RCC 7860 (cell line): Measurements from ENCODE around the gene PCDHB10.
"Not testable (repeated sequence)": the region's sequence is repeated elsewhere in the genome, so short reads cannot be mapped to it uniquely, and the experiment has no call there.

Experiments used
- DNase-seq: peaks from one replicate; pipeline ENCODE4 v3.0.0-alpha.2; 2015; ENCODE audit warnings: low spot score
- FAIRE-seq: peaks from 2 replicates; lab custom pipeline; 2012; peaks lifted over from hg19 to GRCh38; lab: Jason Lieb, UNC

The PCDHB10 gene

DNA sequence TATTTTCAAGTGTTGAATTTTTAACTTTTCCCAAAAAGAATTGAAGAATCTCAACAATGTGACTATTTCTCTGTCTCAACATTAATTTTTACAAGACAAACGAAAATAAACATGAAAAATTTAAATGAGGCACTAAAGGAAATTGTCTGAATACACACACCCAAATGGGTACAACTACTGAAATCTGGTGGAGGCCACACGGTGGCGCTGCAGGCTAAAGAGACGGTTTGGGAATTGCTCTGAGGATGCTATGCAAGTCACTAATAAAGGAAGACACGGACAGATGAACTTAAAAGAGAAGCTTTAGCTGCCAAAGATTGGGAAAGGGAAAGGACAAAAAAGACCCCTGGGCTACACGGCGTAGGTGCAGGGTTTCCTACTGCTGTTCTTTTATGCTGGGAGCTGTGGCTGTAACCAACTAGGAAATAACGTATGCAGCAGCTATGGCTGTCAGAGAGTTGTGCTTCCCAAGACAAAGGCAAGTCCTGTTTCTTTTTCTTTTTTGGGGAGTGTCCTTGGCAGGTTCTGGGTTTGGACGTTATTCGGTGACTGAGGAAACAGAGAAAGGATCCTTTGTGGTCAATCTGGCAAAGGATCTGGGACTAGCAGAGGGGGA is at the start of gene PCDHB10:
TSS of gene PCDHB10 (plus strand) at position 244 of the 616 bp plus-strand sequence. CDS start at position 444, 200 bp downstream.
- FAIRE-seq (no peak), DNase-seq (no peak)

- FAIRE-seq (no peak), DNase-seq (no peak)
Observed at GRCh38 chr5:141149812-141150211, 42.3 kb upstream of the PCDHB10 start, which contains the start of gene PCDHB6. TSS of gene PCDHB6 (plus strand) at chr5:141150057. CDS start at chr5:141150258, 201 bp downstream.

DNA sequence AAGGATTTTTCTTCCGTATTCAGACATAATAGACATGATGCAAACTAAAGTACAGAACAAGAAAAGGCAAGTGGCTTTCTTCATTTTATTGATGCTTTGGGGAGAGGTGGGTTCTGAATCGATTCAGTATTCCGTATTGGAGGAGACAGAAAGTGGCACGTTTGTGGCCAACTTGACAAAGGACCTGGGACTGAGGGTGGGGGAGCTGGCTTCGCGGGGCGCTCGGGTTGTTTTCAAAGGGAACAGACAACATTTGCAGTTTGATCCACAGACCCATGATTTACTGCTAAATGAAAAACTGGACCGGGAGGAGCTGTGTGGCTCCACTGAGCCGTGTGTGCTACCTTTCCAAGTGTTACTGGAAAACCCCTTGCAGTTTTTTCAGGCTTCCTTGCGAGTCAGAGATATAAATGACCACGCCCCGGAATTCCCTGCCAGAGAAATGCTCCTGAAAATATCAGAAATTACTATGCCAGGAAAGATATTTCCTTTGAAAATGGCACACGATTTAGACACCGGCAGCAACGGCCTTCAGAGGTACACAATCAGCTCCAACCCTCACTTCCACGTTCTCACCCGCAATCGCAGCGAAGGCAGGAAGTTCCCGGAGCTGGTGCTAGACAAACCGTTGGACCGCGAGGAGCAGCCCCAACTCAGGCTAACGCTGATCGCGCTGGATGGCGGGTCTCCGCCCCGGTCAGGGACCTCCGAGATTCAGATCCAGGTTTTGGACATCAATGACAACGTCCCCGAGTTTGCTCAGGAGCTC is 41.7 kb upstream of the PCDHB10 start:
- DNase-seq: no peak
- FAIRE-seq: no peak

DNA sequence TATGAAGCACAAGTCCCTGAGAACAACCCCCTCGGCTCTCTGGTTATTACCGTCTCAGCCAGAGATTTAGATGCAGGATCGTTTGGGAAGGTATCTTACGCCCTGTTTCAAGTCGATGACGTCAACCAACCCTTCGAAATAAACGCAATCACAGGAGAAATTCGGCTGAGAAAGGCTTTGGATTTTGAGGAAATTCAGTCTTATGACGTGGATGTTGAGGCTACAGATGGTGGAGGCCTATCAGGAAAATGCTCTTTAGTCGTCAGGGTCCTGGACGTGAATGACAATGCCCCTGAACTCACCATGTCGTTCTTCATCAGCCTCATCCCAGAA is 41.2 kb upstream of the PCDHB10 start:
- DNase-seq: no peak
- no peak for FAIRE-seq

GRCh38 chr5:141151632-141152031 is 40.5 kb upstream of the PCDHB10 start:
- not testable (repeated sequence) for DNase-seq, FAIRE-seq

- not testable (repeated sequence) for DNase-seq, FAIRE-seq
Observed at GRCh38 chr5:141152096-141152495, 40.1 kb upstream of the PCDHB10 start.

DNA sequence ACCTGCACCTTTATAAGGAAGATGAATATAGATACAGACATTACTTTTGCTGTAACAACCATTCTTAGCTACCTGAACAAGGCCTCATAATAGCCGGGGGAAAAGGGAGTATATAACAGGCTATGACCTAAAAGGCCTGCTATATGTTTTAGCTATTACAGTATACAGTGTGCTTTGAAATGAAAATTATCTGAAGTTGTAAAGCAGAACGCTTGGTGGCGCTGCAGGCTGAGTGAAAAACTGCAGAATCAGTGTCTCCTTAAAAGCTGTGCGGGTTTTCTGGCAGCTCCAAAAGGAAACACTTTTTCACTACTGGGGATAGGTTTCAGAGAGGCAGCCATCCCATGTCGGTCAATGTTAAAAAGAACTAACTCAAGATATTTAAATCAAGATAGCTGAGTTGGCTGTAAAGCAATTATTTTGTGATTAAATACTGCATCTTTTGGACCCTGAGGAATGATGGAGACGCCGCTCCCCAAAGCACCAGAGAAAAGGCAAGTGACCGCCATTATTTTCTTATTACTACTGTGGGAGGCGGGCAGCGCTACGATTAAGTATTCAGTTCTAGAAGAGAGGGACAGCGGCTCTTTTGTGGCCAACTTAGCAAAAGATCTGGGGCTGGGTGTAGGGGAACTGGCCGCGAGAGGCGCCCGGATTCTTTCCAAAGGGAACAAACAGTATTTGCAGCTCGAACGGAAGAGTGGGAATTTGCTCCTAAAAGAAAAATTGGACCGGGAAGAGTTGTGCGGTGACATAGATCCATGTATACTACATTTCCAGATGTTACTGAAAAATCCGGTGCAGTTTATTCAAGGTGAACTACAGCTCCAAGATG is 36.4 kb upstream of the PCDHB10 start:
- DNase-seq (no peak), FAIRE-seq (no peak)

- DNase-seq, FAIRE-seq: not testable (repeated sequence)
Observed at GRCh38 chr5:141157356-141157755, 34.8 kb upstream of the PCDHB10 start.

DNA sequence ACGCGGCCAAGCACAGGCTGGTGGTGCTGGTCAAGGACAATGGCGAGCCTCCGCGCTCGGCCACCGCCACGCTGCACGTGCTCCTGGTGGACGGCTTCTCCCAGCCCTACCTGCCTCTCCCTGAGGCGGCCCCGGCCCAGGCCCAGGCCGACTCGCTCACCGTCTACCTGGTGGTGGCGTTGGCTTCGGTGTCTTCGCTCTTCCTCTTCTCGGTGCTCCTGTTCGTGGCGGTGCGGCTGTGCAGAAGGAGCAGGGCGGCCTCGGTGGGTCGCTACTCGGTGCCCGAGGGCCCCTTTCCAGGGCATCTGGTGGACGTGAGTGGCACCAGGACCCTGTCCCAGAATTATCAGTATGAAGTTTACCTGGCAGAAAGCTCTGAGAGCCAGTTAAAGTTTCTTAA is 34.3 kb upstream of the PCDHB10 start:
- FAIRE-seq, DNase-seq: not testable (repeated sequence)

- FAIRE-seq: no peak
- peak; percentile 14 for DNase-seq
Observed at GRCh38 chr5:141172381-141173204, 19.6 kb upstream of the PCDHB10 start, which contains the start of gene PCDHB7. TSS of gene PCDHB7 (plus strand) at chr5:141172644. CDS start at chr5:141172836, 192 bp downstream.

DNA sequence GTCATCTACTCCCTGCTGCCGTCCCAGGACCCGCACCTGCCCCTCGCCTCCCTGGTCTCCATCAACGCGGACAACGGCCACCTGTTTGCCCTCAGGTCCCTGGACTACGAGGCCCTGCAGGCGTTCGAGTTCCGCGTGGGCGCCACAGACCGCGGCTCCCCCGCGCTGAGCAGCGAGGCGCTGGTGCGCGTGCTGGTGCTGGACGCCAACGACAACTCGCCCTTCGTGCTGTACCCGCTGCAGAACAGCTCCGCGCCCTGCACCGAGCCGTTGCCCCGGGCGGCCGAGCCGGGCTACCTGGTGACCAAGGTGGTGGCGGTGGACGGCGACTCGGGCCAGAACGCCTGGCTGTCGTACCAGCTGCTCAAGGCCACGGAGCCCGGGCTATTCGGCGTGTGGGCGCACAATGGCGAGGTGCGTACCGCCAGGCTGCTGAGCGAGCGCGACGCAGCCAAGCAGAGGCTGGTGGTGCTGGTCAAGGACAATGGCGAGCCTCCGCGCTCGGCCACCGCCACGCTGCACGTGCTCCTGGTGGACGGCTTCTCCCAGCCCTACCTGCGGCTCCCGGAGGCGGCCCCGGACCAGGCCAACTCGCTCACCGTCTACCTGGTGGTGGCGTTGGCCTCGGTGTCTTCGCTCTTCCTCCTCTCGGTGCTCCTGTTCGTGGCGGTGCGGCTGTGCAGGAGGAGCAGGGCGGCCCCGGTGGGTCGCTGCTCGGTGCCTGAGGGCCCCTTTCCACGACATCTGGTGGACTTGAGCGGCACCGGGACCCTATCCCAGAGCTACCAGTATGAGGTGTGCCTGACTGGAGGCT is 17.7 kb upstream of the PCDHB10 start:
- not testable (repeated sequence) for DNase-seq, FAIRE-seq

DNA sequence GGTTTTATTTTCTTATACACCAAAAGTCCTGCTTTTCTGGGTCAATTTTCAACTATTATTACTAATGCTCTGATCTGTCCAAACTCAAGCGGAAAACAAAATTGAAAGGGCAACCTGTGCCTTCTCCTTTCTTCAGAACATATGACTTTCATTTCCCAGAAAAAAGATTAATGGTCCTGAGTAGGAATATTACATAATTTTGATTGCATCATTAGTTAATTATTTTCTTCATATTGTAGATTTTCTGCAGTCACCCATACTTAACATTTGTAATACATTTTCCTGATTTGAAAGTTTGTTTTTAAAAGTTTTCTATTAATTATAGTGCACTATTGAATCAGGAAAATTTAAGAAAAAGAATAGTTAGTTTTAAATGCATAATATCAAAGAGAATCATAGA is 16.2 kb upstream of the PCDHB10 start:
- no peak for DNase-seq
- no peak for FAIRE-seq

GRCh38 chr5:141177577-141178191 is 14.5 kb upstream of the PCDHB10 start, which contains the start of gene PCDHB8:
TSS of gene PCDHB8 (plus strand) at chr5:141177790. CDS start at chr5:141178035, 245 bp downstream.
- not testable (repeated sequence) for DNase-seq, FAIRE-seq

GRCh38 chr5:141179371-141179770 is 12.8 kb upstream of the PCDHB10 start:
- FAIRE-seq, DNase-seq: not testable (repeated sequence)

GRCh38 chr5:141179876-141180275 is 12.3 kb upstream of the PCDHB10 start:
- not testable (repeated sequence) for FAIRE-seq, DNase-seq

DNA sequence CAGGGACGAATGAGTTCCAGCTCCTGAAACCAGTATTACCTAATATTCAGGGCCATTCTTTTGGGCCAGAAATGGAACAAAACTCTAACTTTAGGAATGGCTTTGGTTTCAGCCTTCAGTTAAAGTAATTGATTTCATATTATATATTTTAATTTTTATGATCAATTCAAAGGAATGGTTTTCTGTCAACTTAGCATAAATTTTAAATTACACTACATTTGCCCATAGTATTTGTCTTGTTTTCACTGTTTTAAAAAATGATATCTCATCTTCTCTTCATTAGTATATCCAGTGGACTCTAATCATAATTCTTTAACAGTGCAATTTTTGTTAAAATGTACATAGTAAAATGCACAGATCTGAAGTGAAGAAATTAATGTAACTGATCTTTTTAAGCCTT is 11.8 kb upstream of the PCDHB10 start:
- FAIRE-seq (no peak), DNase-seq (no peak)

DNA sequence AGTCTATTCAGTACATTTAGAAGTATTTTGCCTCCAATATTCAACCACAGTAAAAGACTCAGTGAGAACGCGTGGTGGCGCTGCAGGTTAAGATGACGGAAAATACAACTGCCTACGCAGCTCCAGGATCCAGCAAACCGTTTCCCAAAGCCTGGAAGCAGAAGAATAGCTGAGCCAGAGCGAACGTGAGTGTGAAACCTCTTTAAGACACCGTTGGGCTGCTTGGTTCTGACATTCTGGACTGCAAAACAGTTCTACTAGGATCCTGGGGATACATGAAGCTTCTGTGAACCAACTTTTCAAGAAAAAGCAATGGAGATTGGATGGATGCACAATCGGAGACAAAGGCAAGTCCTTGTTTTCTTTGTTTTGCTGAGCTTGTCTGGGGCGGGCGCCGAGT is 9.9 kb upstream of the PCDHB10 start, which contains the start of gene PCDHB16:
TSS of gene PCDHB16 (plus strand) at position 140 of the 400 bp plus-strand sequence. CDS start at position 313, 173 bp downstream.
- FAIRE-seq (no peak), DNase-seq (no peak)

DNA sequence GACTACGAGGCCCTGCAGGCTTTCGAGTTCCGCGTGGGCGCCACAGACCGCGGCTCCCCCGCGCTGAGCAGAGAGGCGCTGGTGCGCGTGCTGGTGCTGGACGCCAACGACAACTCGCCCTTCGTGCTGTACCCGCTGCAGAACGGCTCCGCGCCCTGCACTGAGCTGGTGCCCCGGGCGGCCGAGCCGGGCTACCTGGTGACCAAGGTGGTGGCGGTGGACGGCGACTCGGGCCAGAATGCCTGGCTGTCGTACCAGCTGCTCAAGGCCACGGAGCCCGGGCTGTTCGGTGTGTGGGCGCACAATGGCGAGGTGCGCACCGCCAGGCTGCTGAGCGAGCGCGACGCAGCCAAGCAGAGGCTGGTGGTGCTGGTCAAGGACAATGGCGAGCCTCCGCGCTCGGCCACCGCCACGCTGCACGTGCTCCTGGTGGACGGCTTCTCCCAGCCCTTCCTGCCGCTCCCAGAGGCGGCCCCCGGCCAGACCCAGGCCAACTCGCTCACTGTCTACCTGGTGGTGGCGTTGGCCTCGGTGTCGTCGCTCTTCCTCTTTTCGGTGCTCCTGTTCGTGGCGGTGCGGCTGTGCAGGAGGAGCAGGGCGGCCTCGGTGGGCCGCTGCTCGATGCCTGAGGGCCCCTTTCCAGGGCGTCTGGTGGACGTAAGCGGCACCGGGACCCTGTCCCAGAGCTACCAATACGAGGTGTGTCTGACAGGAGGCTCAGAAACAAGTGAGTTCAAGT is 7.9 kb upstream of the PCDHB10 start:
- not testable (repeated sequence) for DNase-seq, FAIRE-seq
